ENCODE measurements around the gene FFAR4.

DNA sequence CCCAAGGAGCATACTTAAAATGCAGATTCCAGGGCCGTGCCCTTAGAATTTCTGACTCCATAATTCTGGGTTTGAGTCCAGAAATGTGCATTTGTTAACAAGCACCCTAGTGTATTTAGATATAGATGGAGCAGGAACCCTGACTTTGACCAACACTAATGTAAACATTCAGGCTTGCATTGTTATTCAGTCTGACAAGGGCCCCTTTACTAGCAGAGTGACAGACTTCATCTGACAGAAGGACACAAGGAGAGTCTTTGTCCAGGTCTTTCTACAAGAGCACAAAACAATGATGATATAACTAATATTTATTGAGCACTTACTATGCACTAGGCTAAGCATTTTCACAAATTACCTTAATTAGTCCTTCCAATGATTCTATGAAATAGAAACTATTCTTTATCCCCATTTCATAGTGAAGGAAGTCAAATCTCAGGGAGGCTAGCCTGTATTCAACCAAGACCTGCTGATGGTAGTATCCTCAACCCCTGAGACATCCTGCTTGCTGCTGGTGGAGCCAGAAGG, 30.7 kb downstream of the FFAR4 start:
- TF ChIP-seq, protein P1, sequence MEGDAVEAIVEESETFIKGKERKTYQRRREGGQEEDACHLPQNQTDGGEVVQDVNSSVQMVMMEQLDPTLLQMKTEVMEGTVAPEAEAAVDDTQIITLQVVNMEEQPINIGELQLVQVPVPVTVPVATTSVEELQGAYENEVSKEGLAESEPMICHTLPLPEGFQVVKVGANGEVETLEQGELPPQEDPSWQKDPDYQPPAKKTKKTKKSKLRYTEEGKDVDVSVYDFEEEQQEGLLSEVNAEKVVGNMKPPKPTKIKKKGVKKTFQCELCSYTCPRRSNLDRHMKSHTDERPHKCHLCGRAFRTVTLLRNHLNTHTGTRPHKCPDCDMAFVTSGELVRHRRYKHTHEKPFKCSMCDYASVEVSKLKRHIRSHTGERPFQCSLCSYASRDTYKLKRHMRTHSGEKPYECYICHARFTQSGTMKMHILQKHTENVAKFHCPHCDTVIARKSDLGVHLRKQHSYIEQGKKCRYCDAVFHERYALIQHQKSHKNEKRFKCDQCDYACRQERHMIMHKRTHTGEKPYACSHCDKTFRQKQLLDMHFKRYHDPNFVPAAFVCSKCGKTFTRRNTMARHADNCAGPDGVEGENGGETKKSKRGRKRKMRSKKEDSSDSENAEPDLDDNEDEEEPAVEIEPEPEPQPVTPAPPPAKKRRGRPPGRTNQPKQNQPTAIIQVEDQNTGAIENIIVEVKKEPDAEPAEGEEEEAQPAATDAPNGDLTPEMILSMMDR (IDR thresholded peaks at IDR 0.05; ENCODE audit: control extremely low read depth in 1 of 3, insufficient read depth in 1 of 3, low read depth in 1 of 3, low read length in 3 of 3) = no peak
- TF ChIP-seq TEAD4 (IDR thresholded peaks at IDR 0.05; ENCODE audit: low read depth, low read length) (no peak), EZH2 (IDR thresholded peaks at IDR 0.05; ENCODE audit: low read depth, low read length, severe bottlenecking) (no peak), YY1 (IDR thresholded peaks at IDR 0.05; ENCODE audit: low read depth, low read length) (no peak), CEBPB (IDR thresholded peaks at IDR 0.05; ENCODE audit: low read depth, low read length) (no peak), JUN (IDR thresholded peaks at IDR 0.05; ENCODE audit: low read depth, low read length) (no peak)
- TF ChIP-seq, protein P2, sequence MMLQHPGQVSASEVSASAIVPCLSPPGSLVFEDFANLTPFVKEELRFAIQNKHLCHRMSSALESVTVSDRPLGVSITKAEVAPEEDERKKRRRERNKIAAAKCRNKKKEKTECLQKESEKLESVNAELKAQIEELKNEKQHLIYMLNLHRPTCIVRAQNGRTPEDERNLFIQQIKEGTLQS (IDR thresholded peaks at IDR 0.05; ENCODE audit: insufficient read depth, low read depth, low read length) = no peak

All from H1 (cell line).